GM10248 (cell line): ENCODE data around the gene PML.

Source experiments
- CTCF ChIA-PET: fragments of 300-600 bp; sonication (Branson Sonifier 250); formaldehyde crosslinking; extraction: SDS; loops from one replicate; lab custom pipeline; 2021; ENCODE audit warnings: antibody characterized with exemption; lab: Yijun Ruan, JAX
- POLR2A ChIA-PET: fragments of 350-650 bp; sonication (Branson Sonifier 250); formaldehyde crosslinking; extraction: SDS; loops from one replicate; lab custom pipeline; 2020; ENCODE audit warnings: antibody characterized with exemption; lab: Yijun Ruan, JAX
- DNase-seq: peaks from one replicate; pipeline ENCODE4 v3.0.0; 2012; ENCODE audit errors: extremely low spot score
- CTCF ChIP-seq: IDR thresholded peaks from 2 replicates; pipeline ENCODE4 v1.5.1; 2012; ENCODE audit warnings: mild to moderate bottlenecking, low read depth; ENCODE audit errors: extremely low read depth, missing control alignments, control extremely low read depth

The PML gene

GRCh38 chr15:73984208-73984979 lies 10.1 kb upstream of the PML start:
- CTCF ChIA-PET = interaction anchor here (0.6 to 2.1 kb wide), 3 partner anchors 10 to 362 kb away, joined by 3 to 7 read pairs (median 3); partner anchors contain the start of gene PML
- POLR2A ChIA-PET = no interaction called here

GRCh38 chr15:73985101-73985873 lies 9.2 kb upstream of the PML start:
- TF ChIP-seq CTCF = no peak
- CTCF ChIA-PET = interaction anchor here (0.6 to 11.6 kb wide), 5 partner anchors 9 to 363 kb away, joined by 3 to 162 read pairs (median 3); partner anchors contain the start of gene PML
- POLR2A ChIA-PET = interaction anchor here (1.0 kb wide), 1 partner anchor 9 kb away, joined by 3 read pairs; the partner anchor contains the start of gene PML
- DNase-seq = no peak

More at GRCh38 chr15:73984208-73984979, 10.1 kb upstream of the PML start:
- DNase-seq = no peak
- no peak for TF ChIP-seq CTCF

- ChIA-PET POLR2A (interaction anchor here (0.7 to 1.0 kb wide), 2 partner anchors 8 to 1756 kb away, joined by 3 to 5 read pairs; partner anchors contain the start of gene PML), CTCF (interaction anchor here (1.2 to 11.6 kb wide), 3 partner anchors 8 to 13 kb away, joined by 3 to 162 read pairs (median 7); partner anchors contain the start of gene PML)
- TF ChIP-seq CTCF = no peak
- DNase-seq = no peak
These were observed 8.3 kb upstream of the PML start for GRCh38 chr15:73986055-73986775.

GRCh38 chr15:73986776-73987056 lies 7.8 kb upstream of the PML start:
- ChIA-PET POLR2A (no interaction called here), CTCF (interaction anchor here (2.0 to 11.6 kb wide), 3 partner anchors 8 to 22 kb away, joined by 4 to 162 read pairs (median 7); partner anchors contain the start of gene PML)
- no peak for TF ChIP-seq CTCF
- DNase-seq = no peak

- ChIA-PET CTCF (interaction anchor here (0.9 to 11.6 kb wide), 4 partner anchors 14 to 235 kb away, joined by 3 to 162 read pairs (median 4); no protein-coding TSS in a partner anchor), POLR2A (no interaction called here)
- TF ChIP-seq CTCF = no peak
- no peak for DNase-seq
These were observed 7.3 kb upstream of the PML start for GRCh38 chr15:73987250-73987649.
